Measurements from ENCODE around the gene TSPAN15.

DNA sequence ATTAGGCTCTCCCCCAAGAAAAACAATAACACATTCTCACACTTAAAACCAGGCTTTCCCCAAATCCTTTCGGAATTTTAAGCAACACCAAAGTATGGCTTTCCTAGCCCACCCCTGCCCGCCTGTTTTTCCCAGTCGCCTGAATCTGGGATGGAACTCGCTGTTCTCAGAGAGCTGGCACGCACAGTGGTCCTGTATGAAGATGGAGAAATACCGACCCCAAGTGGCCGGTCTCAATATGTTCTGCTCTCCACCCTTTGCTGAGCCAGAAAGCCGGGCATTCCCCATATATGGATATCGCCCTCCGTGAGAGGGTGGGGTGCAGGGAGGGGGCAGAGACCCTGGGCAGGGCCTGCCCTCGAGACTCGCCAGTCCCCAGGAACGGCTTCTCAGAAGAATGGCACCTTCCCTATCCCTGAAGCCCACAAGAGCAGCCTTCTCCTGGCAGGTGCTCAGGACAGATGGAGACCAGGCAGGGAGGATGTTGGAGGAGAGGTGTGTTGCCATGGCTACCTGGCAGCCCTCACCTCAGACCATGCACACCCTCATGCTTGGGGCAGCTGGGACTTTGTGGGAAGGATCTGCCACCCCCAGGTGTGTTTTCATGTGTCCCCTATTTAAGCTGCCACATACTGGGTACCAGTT lies 37.9 kb upstream of the TSPAN15 start:
- TF ChIP-seq YY1 (IDR thresholded peaks at IDR 0.05; ENCODE audit: insufficient read depth, insufficient read length) (no peak), SUZ12 (IDR thresholded peaks at IDR 0.05; ENCODE audit: extremely low read depth, insufficient read depth, insufficient read length) (no peak), ZNF274 (IDR thresholded peaks at IDR 0.05; ENCODE audit: low read depth, low read length) (no peak)
